Fibroblast of mammary gland (primary cell): Measurements from ENCODE around the gene MED13L.

Experiments used
- DNase-seq: peaks from one replicate; pipeline ENCODE4 v3.0.0-alpha.2; 2010; ENCODE audit warnings: low read depth
- H3K4me3 ChIP-seq: 2 replicates; pipeline ENCODE4 v1.5.1; 2011; ENCODE audit warnings: low read depth, mild to moderate bottlenecking, low read length, moderate library complexity; ENCODE audit not compliant: control insufficient read depth
- TF ChIP-seq, protein P1 (sequence below): conservative IDR thresholded peaks from 2 replicates; pipeline ENCODE4 v1.5.1; 2011; ENCODE audit warnings: low read depth, low read length, inconsistent platforms; ENCODE audit not compliant: control insufficient read depth, insufficient read depth

The MED13L gene

DNA sequence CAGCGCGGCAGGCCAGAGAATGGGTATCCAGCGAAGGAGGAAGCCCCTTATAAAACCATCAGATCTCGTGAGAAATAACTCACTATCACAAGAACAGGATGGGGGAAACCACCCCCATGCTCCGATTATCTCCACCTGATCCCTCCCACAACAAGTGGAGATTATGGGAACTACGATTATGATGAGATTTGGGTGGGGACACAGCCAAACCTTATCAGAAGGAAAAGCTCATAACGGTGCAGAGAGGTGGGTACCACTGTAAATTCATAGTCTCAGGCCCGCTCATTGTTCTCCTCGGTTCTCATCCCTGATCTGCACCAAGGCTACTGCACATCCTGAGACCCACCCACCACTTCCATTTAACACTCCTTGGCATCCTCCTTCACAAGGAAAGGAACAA lies 326.5 kb downstream of the MED13L start:
- DNase-seq = no peak
- no peak overlapping the region for H3K4me3 ChIP-seq
- TF ChIP-seq, protein P1, sequence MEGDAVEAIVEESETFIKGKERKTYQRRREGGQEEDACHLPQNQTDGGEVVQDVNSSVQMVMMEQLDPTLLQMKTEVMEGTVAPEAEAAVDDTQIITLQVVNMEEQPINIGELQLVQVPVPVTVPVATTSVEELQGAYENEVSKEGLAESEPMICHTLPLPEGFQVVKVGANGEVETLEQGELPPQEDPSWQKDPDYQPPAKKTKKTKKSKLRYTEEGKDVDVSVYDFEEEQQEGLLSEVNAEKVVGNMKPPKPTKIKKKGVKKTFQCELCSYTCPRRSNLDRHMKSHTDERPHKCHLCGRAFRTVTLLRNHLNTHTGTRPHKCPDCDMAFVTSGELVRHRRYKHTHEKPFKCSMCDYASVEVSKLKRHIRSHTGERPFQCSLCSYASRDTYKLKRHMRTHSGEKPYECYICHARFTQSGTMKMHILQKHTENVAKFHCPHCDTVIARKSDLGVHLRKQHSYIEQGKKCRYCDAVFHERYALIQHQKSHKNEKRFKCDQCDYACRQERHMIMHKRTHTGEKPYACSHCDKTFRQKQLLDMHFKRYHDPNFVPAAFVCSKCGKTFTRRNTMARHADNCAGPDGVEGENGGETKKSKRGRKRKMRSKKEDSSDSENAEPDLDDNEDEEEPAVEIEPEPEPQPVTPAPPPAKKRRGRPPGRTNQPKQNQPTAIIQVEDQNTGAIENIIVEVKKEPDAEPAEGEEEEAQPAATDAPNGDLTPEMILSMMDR = no peak

DNA sequence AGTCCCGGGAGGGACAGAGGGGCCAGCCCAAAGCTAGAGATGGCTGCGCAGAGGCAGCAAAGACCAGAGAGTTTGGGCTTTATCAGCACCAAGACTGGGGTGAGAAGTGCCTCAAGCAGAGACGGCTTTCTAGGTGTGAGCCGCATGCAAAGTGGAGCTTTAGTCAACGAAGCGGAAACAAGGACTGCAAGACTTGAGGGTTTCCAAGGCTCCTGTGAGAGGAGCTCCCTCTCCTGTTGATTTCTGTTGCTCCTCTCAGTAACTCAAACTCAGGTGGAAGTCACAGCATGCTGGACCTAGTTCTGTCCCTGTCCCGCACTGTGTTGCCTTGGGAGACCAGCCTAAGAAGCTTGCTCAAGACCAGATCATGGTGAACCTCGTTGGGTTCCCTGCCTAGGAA lies 327.8 kb downstream of the MED13L start:
- TF ChIP-seq, protein P1 = no peak
- DNase-seq = no peak
- no peak overlapping the region for H3K4me3 ChIP-seq

DNA sequence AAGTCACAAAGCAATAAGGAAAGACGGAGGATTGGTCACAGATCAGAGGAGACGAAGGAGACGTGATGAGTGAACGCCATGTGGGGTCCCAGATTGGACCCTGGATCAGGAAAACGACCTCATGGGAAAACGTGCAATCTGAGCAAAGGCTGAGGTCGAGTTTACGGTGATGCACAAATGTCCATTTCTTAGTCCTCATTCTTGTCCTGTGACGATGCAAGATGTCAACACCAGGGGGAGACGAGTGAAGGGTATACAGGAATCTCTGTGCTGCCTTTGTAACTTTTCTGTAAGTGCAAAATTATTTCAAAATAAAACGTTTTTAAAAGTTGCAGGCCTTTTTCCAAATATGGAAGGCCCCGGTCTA lies 329.8 kb downstream of the MED13L start:
- TF ChIP-seq, protein P1 = peak; percentile 17
- DNase-seq = no peak
- no peak overlapping the region for H3K4me3 ChIP-seq

DNA sequence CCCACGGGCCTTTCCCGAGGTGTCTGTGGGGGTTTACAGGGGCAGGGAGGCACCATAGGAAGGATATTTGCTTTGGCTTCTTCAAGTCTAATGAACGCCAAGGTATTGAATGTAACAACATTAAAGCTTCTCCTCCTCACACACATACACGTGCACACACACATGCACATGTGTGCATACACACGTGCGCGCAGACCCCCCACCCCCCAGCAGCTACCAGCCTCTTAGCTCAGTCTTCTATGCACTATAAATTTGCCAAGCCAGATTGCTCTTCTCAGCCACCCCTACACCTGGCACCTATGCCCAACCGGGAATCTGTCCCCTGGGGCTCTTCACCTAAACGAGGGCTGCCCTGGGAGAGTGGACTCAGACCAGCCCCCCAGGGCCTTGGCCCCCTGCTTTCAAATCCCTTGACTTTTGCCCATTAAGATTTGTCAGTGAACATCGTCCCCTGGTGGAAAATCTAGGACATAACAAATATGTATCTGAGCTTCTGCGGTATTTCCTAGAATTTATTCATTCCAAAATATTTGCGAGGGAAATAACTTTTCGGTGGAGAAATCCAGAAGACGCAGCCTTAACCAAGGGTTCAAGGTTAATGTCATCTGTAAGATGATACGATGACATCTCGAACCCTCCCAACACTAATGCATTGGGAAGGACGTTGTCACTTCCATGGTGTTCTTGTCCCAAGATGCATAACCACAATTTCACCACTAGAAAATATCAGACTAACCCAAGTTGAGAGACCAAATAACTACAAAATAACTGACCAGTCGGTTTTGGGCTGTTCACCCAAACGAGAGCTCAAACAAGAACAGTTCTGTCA lies 330.4 kb downstream of the MED13L start:
- no peak overlapping the region for H3K4me3 ChIP-seq
- DNase-seq = no peak
- TF ChIP-seq, protein P1 = peak; percentile 53

DNA sequence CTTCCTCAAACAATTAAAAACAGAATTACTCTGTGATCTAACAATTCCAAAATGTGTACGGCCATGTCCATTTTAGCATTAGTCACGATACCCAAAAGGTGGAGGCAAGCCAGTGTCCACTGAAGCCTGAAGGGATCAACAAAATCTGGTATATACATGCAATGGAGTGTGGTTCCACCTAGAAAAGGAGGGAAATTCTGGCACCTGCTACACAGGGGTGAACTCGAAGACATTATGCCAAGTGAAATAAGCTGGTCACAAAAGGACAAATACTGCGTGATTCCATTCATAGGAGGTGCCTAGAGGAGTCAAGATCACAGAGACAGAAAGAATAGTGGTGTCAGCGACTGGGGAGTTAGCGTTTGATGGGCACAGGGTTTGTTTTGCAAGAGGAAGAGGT lies 331.4 kb downstream of the MED13L start:
- TF ChIP-seq, protein P1 = no peak
- no peak overlapping the region for H3K4me3 ChIP-seq
- DNase-seq = no peak

DNA sequence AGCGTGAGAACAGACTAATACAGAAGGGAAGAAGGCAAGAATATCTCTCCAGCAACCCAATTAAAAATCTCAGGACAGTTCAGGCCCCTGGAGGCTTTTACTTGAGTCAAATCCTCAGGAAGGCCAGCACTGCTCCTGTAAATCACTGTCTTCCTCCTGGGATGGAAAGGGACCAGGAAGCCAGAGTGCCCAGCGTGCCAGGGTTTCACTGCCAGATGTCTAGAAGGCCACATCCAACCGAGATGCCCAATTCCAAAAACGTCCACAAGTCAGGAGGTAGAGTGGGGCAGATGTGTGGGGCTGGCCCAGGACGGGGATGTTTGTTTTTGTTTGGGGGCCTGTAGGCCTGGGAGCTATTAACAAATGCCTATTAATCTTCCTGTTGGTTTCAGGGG lies 332.0 kb downstream of the MED13L start:
- TF ChIP-seq, protein P1 = no peak
- H3K4me3 ChIP-seq = no peak overlapping the region
- DNase-seq = no peak
